GM21825 (cell line): Measurements from ENCODE around the gene ANKRD24.
"Not testable (repeated sequence)": the region's sequence is repeated elsewhere in the genome, so short reads cannot be mapped to it uniquely, and the experiment has no call there.

ENCODE experiments used
- ATAC-seq: cut with Tn5 transposase; IDR thresholded peaks from one replicate; pipeline ENCODE4 v1.9.1; 2021; ENCODE audit warnings: mild to moderate bottlenecking, moderate library complexity; ENCODE audit not compliant: unreplicated experiment

ANKRD24 gene

DNA sequence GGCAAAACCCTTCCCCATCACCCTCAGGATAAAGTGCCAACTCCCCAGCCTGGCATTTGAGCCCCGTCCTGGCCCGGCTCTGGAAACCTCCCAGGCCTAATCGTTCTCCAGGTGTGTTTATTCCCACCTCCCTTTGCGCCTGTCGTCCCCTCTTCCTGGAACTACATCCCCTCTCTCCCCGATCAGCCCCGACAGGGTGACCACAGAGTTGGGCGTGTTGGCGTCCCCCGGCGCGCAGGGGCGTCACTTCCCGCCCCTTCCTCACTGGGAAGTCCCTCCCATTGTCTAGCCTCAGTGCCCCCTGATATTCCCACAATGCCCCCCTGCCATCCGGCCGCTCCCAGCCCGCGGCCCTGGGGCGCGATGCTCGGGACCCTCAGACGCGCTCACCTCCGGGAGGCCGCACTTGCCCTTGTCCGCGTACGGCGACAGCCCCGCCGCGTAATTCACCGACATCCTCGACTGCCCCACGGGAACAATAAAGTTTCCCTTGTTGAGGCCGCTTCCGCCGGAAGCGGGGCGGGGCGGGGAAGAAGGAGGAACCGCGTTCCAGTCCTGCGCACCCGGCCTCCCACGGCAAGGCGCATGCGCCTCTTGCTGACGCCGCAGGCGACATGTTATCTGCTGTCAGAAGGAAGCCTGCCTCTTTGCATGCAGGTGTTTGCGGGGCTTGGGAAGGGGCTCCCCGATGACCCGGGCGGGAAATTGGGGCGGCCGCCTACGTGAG lies at the start of gene ANKRD24, which contains the start of gene SIRT6:
Gene ANKRD24 (plus strand): TSS at position 606 of the 727 bp plus-strand sequence. CDS start 3,737 bp downstream, outside the sequence.
Gene SIRT6 (minus strand): TSS at position 480 of the 727 bp plus-strand sequence. CDS start 24 bp downstream, at position 456.
- ATAC-seq, result peak; percentile 67

DNA sequence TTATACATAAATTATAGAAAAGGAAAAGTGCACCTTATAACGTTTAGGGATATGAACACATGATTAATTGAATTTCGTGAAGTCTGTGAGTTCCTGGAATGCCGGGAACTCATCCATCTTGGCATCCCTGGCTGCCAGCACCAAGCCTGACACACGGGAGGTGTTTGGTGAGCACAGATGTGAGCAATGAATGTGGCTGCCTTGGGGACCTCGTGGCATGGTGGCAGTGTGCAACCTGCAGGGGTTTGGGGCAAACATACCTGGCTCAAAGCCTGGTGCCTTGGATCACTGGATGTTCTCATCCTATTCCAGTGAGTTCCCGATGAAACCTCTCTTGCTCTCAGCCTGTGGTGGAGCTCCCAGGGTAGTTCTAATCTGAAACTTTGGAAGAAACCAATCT lies 48.1 kb upstream of the ANKRD24 start:
- no peak for ATAC-seq

DNA sequence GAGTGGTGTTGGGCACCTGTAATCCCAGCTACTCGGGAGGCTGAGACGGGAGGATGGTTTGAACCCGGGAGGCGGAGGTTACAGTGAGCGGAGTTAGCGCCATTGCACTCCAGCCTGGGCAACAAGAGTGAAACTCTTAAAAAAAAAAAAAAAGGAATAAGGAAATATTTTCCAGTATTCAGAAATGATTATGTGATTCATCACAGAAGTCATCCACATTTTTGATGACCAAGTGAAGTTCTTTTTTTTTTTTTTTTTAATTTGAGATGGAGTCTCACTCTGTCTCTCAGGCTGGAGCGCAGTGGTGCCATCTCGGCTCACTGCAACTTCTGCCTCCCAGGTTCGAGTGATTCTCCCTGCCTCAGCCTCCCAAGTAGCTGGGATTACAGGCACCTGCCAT lies 47.1 kb upstream of the ANKRD24 start:
- not testable (repeated sequence) for ATAC-seq

DNA sequence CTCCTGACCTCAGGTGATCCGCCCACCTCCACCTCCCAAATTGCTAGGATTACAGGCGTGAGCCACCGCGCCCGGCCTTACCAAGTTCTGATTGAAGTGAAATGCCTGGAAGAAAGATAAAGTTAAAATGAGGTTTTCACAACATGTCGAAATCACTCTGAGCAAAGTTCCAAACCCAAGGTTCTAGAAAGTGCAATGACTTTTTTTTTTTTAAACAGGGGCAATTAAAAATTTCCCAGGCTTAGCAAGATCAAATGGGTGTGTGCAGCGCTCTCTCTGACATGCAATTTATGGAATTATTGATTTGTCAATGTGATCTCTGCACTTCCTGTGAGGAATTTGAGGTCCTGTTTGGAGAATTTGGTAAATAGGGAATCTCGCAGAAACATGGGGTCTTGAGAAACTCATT lies 45.8 kb upstream of the ANKRD24 start:
- ATAC-seq, result no peak

DNA sequence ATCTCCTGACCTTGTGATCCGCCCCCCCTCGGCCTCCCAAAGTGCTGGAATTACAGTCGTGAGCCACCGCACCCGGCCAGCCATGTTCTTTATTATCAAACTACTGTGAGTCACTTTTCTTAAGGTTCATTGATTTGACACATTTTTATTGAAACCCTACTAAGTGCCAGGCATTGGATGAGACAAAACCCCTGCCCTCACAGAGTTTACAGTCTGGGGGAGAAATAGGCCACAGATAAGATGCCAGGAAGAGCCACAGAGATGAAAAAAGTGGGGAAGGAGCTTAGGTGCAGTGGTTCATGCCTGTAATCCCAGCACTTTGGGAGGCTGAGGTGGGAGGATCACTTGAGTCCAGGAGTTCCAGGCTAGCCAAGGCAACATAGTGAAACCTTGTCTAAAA lies 44.0 kb upstream of the ANKRD24 start:
- ATAC-seq, result no peak

DNA sequence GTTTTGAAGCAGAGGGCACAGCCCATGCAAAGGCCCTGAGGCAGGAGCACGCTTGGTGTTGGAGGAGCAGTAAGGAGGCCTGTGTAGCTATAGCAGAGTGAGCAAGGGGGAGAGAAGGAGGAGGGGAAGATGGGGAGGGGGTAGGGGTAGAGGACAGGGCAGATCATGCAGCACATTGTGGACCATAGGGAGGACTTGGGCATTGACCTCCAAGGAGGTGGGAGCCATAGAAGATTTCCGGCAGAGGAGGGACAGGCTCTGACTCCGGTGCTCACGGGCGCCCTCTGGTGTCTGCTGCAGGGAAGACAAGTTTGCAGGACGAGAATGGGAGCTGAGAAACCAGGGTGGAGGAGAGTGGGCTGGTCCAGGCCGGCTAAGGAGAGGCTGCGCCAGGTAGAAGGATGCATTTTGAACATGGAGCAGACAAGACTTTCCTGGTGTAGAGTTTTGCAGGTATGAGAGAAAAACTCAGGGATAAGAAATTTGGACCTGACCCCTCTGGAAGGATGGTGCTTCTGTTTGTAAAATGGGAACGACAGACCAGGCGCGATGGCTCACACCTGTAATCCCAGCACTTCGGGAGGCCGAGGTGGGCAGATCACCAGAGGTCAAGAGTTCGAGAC lies 42.8 kb upstream of the ANKRD24 start:
- no peak for ATAC-seq

DNA sequence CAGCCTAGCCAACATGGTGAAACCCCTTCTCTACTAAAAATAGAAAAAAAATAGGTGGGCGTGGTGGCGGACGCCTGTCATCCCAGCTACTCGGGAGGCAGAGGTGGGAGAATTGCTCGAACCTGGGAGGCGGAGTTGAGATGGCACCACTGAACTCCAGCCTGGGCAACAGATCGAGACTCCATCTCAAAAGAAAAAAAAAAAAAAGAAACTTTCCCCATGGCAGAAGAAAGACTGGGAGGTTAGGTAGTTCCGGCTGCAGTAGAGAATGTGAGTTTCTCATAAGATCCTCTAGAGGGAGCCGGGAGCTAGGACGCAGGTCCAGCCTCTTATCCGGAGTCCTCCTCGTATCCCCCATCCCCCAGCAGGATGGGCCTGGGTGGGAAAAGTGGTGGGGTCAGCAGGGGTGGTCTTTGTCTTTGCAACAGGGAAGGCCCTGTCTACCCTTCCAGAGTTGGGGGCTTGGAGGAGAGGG lies 42.2 kb upstream of the ANKRD24 start:
- no peak for ATAC-seq

DNA sequence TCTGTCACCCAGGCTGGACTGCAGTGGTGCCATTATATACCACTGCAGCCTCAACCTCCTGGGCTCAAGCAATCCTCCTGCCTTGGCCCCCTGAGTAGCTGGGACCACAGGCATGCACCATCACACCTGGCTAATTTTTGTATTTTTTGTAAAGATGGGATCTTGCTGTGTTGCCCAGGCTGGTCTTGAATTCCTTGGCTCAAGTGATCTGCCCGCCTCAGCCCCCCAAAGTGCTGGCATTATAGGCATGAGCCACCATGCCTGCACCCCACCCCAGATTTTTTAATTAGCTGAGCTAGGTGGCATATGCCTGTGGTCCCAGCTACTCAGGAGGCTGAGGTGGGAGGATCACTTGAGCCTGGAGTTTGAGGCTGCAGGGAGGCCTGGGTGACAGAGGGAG lies 39.6 kb upstream of the ANKRD24 start:
- ATAC-seq, result not testable (repeated sequence)

DNA sequence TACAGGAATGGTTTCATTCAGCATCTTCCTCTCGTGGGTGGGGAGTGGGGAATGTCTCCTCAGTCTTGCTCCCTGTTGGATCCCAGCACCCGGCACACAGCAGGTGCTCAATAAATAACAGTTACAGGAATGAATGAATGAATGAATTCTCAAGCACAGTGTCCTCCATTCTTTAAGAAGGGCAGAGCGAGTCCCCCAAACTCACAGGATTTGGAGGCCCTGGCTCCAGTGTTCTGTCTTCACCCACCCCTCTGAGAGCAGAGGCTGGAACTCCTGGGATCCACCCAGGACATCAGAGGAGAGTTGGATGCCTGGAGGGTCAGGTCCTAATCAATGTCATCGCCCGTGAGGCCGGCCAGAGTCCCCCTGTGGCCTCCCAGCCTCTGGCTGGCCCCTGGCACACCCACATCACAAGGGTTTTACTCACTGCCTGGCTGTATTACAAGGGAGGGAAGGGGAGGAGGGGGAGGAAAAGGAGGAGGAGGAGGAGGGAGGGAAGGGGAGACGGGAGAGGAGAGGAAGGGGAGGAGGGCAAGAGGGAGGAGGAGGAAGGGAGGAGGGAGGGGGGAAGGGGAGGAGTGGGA lies 37.7 kb upstream of the ANKRD24 start:
- no peak for ATAC-seq

DNA sequence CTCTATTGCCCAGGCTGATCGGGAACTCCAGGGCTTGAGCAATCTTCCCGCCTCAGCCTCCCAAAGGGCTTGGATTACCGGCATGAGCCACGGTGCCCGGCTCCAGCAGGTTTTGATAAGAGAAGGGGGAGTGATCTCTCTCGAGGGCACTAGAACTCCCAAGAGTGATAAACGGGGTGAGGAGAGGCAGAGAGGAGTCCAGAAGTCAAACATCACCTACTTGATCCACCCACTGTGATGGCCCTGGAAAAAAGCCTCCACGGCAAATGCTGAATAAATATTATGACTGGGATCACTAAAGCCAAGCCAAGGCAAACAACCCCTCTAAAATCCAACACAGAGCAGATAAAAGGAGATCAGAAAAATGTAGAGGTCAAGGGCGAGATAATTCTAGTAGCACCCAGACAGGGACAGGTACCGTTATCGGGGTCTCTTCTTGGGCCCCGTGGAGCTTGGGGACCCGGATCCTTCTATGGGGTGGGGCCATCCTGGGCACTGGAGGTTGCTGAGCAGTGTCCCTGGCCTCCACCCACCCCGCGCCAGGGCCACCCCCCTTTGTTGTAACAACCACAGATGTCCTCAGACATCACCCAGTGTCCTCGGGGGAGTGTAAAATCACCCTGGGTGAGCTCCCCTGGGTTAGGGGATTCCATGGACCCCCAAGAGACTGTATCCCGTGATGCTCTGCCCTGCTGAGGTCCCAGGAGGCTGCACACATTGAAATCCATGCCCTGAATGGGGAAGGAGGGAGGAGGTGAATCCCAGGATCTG lies 32.8 kb upstream of the ANKRD24 start:
- ATAC-seq, result no peak

DNA sequence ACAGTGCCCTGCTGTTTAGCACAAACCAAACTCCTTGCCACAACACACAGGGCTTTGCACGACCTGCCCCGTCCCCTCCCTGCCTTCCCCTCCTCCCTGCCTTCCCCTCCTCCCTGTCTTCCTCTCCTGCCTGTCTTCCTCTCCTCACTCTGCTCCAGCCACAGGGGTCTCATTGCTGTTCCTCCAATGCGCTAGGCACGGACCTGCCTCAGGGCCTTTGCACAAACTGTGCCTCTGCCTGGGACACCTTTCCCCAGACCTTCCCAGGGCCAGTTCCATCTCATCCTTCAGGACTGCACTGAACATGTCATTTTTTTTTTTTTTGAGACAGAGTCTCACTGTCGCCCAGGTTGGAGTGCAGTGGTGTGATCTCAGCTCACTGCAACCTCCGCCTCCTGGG lies 30.9 kb upstream of the ANKRD24 start:
- no peak for ATAC-seq

DNA sequence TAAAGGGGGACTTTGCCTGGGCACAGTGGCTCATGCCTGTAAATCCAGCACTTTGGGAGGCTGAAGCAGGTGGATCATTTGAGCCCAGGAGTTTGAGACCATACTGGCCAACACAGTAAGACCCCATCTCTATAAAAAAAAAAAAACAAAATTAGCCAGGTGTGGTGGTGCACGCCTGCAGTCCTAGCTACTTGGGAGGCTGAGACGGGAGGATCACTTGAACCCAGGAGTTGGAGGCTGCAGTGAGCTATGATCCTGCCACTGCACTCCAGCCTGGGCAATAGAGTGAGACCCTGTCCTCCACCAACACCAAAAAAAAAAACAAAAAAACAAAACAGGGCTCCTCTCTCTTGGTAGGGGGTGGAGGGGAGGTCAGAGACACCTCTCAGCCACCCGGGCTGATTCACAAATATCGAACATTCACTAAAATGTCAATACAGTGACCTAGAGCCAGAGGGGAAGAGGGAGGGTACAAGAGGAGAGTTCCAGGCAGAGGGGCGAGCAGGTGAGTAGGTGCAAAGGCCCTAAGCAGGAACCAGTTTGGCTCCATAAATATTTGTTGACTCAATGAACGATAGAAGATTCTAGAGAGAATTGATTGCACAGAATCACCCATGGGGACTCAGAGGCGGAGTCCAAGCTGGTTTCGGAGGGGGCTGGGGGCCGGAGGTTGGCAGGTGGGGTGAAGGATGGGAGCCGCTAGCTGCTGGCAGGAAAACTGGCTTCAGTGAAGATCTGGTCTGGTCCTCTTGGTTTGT lies 30.1 kb upstream of the ANKRD24 start:
- no peak for ATAC-seq

DNA sequence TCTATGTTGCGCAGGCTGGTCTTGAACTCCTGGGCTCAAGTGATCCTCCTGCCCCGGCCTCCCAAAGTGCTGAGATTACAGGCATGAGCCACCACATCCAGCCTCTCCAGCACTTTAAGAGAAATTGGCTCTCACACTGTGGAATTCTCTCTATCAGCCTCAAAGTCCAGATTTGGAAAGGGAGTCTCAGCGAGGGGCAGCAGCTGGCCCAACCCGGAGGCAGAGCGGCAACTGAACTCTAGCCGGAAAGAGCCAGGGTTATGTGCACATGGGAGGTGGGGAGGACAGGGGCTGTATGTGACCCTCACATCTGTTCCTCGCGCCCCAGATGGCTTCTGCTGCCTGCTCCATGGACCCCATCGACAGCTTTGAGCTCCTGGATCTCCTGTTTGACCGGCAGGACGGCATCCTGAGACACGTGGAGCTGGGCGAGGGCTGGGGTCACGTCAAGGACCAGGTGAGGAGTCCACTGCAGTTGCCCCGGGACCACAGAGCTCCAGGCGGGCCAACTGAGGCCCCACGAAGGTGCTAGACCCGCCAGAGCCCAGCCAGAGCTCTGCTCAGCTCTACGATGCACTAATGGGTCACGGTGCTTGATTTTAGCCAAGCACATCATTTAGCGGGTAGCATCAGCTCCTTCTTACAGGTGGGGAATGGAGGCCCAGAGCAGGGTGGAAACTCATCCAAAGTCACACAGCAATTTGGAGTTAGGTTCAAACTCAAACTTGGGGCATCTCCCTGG lies 27.7 kb upstream of the ANKRD24 start:
- no peak for ATAC-seq

DNA sequence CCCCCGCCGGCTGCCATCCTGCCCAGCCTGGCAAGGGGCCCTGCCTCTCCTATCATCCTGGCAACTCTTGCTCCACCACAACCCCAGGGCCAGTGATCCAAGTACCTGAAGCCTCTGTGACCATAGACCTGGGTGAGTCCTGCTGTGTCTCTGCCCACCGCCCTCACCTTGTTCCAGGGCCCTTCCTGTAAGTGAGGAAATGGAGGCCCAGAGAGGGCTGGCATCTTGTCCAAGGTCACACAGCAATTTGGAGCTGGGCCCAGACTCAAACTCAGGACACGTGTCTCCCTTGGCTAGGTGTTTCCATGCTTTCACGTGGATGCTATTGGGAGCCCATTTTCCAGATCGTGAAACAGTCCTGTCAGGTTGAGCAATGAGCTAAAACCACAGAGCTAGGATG lies 25.3 kb upstream of the ANKRD24 start:
- no peak for ATAC-seq

DNA sequence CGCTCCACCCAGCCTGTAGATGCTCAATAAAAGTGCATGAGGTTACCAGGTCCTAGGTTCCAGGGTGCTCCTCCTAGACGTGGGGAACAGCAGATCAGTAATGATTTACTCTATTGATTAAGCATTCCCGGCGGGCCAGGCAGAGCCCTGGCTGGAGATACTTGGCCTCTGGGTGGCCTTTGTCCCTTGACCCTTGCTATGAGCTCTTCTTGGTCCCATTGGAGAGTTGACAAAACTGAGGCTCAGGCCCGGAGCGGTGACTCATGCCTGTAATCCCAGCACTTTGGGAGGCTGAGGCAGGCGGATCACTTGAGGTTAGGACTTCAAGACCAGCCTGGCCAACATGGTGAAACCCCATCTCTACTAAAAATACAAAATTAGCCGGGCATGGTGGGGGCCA lies 24.5 kb upstream of the ANKRD24 start:
- not testable (repeated sequence) for ATAC-seq

DNA sequence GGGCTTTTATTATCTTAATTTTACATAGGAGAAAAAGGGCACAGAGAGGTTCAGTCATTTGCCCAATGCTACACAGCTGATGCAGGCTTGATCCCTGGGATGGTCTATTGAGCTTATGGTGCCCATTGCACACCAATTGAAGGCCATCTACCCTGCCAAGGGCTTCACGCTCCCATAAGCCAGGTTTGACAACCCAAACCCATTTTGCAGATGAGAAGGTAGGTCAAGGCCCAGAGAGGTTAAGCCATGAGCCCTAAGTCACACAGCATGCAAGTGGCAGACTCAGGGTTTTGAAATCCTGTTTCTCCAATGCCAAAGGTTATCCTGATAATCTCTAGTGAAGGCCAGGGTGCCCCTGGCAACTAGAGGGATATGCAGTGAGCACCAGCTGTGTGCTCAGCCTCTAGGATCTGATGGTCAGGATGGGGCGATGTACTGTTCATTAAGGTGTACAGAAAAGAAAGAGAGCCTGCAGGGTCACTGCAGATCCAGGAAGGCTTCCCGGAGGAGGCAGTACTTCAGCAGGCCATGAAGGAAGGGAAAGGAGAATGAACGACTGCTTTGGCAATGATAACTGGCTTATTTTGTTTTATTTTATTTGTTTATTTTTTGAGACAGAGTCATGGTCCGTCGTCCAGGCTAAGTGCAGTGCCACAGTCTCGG lies 20.9 kb upstream of the ANKRD24 start:
- ATAC-seq, result no peak

DNA sequence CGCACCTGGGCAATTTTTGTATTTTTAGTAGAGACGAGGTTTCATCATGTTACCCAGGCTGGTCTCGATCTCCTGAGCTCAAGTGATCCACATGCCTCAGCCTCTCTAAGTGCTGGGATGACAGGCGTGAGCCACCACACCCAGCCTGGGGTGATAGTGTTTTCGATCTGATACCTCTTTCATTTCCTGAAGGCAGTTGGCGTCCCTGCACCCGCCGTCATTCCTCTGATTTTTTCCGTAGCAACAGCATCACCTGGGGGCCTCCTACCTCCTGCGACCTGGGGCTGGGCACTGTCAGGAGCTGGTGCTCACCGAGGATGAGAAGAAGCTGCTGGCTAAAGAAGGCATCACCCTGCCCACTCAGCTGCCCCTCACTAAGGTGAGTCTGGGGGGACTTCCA lies 18.2 kb upstream of the ANKRD24 start:
- ATAC-seq, result no peak

DNA sequence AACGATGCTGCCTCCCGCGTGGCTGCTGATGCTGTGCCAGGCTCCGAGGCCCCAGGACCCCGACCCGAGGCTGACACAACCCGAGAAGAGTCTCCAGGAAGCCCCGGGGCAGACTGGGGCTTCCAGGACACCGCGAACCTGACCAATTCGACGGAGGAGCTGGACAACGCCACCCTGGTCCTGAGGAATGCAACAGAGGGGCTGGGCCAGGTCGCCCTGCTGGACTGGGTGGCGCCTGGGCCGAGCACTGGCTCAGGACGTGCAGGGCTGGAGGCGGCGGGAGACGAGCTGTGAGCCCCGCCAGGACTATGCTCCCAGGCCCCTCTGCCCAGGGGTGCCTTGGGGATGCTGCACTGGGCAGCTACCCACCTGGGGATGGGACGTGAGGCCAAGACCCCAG lies 10.8 kb upstream of the ANKRD24 start:
- ATAC-seq, result no peak

DNA sequence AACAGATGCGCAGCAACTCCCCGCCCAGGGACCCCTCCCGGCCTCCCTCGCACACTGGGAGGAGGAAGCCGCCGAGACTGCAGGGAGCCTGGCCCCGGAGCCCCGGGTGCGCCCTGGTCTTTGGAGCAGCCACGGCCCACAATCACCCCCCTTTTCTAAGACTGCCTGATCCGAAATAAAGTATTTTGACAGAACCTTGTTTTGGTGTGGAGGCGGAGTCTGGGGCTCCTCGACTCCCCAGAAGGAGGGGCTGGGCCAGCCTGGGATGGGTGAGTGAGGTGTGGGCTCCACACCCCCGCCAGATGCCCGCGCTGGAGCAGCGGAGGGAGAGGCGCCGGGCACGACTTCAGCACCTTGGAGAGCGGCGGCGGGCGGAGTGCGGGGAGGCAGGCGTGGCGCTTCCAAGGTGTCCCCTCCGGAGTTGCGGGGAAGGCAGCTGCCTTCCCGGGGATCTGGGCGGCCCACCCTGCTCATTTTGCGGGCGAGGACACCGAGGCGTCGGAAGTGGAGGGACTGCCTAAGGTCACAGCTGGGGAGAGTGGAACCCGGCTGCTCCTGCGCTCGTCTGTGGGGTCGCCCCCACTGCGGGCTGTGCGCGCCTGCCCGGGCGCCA lies 9.5 kb upstream of the ANKRD24 start:
- no peak for ATAC-seq
